ENCODE measurements around the gene MCUB.
"Not testable (repeated sequence)": the region's sequence is repeated elsewhere in the genome, so short reads cannot be mapped to it uniquely, and the experiment has no call there.

MCUB gene

GRCh38 chr4:109672169-109672930, 112.3 kb downstream of the MCUB start:
- H3K27ac ChIP-seq, result no peak overlapping the region
- DNase-seq (ENCODE audit: low read depth, low spot score), result no peak

DNA sequence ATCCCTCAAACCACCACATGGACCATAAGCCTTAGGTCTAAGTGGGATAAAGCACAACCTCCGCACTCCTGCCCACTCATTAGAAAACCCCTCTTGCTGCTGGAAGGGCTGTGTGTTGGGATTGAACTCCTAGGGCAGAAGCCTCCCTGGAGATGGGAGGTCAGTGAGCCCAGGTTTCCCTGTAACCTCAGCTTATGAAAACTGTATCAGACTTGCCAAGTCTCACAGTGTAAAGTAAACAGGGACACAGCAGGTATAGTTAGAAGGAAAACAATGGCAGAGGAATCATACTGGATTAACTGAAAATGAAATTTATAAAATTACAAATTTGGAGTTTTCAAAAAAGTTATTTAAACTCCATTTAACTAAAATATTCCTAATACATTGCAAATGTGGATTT, 113.3 kb downstream of the MCUB start:
- DNase-seq (ENCODE audit: low read depth, low spot score), result no peak
- H3K27ac ChIP-seq, result no peak overlapping the region

- no peak overlapping the region for H3K27ac ChIP-seq
- DNase-seq (ENCODE audit: low read depth, low spot score), result no peak
These were observed 115.1 kb downstream of the MCUB start for GRCh38 chr4:109675181-109675580.

GRCh38 chr4:109675843-109676242, 115.8 kb downstream of the MCUB start:
- no peak for DNase-seq (ENCODE audit: low read depth, low spot score)

DNA sequence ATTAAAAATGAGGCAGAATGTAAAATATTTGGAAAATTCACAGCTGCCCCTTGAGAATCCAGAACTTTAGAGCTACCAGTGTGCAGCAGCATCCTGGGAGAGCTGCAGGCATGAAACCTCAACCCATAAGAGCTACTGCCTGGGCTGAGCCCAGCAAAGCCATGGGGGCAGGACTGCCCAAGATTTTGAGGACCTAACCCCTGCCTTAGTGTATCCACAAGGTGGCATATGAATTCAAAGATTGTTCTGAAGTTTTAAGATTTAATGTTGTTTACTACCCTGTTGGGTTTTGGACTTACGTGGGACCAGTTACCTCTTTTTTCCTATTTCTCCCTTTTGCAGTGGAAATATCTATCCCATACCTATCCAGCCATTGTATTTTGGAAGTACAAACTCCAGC, 116.8 kb downstream of the MCUB start:
- H3K27ac ChIP-seq, result no peak overlapping the region
- DNase-seq (ENCODE audit: low read depth, low spot score), result no peak

More at GRCh38 chr4:109675843-109676242, 115.8 kb downstream of the MCUB start:
- H3K27ac ChIP-seq, result no peak overlapping the region

- not testable (repeated sequence) for DNase-seq (ENCODE audit: low read depth, low spot score); H3K27ac ChIP-seq
These were observed 118.4 kb downstream of the MCUB start for GRCh38 chr4:109678472-109678871.

- not testable (repeated sequence) for DNase-seq (ENCODE audit: low read depth, low spot score); H3K27ac ChIP-seq
These were observed 118.9 kb downstream of the MCUB start for GRCh38 chr4:109678925-109679324.

- DNase-seq (ENCODE audit: low read depth, low spot score), result no peak
These were observed 122.8 kb downstream of the MCUB start for GRCh38 chr4:109682875-109683274.

GRCh38 chr4:109683621-109684253, 123.7 kb downstream of the MCUB start:
- DNase-seq (ENCODE audit: low read depth, low spot score), result no peak
- no peak overlapping the region for H3K27ac ChIP-seq

More at GRCh38 chr4:109682875-109683274, 122.8 kb downstream of the MCUB start:
- H3K27ac ChIP-seq, result no peak overlapping the region

DNA sequence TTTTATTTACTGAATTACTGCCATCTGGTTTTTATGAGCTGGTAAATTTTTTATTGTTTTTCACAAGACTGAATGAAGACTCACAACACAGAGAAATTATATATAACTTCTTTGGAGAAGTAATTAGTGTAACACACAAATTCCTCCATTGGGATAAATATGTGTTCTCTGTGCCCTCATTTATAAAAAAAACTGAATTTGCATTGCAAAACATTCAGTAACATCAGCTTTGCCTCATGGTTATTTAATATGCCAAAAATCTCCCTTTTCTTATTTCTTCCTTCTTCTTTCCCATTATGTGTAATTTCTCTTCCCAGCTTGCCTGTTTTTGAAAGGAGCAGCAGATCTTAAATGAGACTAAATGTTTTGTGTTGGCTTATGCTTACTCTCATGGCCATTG, 124.7 kb downstream of the MCUB start:
- no peak for DNase-seq (ENCODE audit: low read depth, low spot score)
- H3K27ac ChIP-seq, result no peak overlapping the region

DNA sequence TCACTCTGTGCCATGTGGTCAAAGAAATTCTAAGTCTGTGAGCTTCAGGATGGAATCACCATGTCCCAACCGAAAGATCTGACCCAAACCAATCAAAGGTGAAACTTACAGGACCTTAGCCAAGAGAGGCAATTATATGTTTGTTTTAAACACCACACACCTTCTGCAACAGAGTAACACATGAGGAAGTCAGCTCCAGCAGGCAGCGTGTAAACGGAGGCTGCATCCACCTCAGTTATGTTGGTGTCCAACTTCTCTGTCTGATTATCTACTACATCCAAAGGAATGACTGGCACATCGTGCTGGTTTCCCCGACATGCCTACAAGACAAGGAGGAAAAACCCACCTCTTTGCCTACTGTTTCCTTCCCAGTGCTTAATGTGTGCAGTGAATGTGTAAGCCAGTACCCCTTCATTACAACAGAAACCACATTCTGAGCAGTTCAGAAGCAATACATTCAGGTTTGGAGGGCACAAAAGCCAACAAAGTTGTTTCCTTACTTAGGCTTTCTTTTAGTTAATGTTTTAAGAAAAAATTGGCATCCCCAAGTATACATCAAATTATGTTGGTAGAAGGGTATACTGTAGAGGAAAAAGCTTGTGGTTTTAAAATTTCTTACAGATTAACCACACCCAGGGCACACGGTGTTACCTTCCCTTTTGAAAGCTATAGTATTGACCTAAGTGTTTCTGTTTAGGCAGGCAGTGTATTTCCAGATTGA, 130.8 kb downstream of the MCUB start:
- no peak overlapping the region for H3K27ac ChIP-seq
- DNase-seq (ENCODE audit: low read depth, low spot score), result no peak

DNA sequence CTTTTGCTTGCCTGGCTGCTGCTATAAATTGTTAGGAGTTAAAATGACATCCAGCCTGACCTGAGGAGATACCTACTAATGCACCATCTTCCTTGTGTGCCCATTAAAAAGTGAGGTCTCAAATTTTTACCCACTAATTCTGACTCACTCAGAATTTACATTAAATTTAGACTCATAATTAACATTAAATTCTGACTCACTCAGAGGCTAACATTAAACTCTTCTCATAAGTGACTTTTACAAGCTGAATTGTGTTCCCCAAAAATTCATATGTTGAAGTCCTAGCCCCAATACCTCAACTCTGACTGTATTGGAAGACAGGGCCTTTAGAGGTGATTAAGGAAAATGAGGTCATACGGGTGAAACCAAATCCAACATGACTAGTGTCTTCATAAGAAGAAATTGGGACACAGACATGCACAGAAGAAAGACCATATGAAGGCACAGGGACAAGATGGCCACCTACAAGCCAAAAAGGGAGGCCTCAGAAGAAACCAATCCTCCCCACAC, 131.4 kb downstream of the MCUB start:
- DNase-seq (ENCODE audit: low read depth, low spot score), result no peak
- no peak overlapping the region for H3K27ac ChIP-seq

DNA sequence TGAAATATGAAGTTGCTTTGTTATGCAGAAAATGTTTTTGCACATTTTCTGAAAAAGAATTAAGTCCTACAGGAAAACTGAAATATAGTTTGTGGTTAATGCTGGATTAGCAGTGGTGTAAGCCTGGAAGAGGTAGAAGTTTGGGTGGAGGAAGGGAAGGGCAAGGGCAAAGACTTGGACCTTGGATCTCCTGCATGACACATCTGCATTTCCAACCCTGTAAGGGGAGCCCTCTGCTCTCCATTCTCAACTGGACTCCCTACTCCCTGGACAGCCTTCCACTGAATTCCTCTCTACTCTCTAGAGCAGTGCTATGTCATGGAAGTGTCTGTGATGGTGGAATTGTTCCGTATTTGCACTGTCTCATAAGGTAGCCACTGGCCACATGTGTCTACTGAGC, 138.6 kb downstream of the MCUB start:
- DNase-seq (ENCODE audit: low read depth, low spot score), result no peak
- H3K27ac ChIP-seq, result no peak overlapping the region

- DNase-seq (ENCODE audit: low read depth, low spot score), result no peak
- no peak overlapping the region for H3K27ac ChIP-seq
These were observed 139.6 kb downstream of the MCUB start for GRCh38 chr4:109699553-109700225.

- H3K27ac ChIP-seq, result peak overlapping the region; percentile 64
- no peak for DNase-seq (ENCODE audit: low read depth, low spot score)
These were observed 141.7 kb downstream of the MCUB start for GRCh38 chr4:109701566-109702410.

- DNase-seq (ENCODE audit: low read depth, low spot score), result no peak
- peak within 1 kb of the TSS; percentile 64 for H3K27ac ChIP-seq
These were observed 143.1 kb downstream of the MCUB start, which contains the start of gene CASP6 for GRCh38 chr4:109702950-109703663. TSS of gene CASP6 (minus strand) at chr4:109703445. CDS start at chr4:109703395, 50 bp downstream.

DNA sequence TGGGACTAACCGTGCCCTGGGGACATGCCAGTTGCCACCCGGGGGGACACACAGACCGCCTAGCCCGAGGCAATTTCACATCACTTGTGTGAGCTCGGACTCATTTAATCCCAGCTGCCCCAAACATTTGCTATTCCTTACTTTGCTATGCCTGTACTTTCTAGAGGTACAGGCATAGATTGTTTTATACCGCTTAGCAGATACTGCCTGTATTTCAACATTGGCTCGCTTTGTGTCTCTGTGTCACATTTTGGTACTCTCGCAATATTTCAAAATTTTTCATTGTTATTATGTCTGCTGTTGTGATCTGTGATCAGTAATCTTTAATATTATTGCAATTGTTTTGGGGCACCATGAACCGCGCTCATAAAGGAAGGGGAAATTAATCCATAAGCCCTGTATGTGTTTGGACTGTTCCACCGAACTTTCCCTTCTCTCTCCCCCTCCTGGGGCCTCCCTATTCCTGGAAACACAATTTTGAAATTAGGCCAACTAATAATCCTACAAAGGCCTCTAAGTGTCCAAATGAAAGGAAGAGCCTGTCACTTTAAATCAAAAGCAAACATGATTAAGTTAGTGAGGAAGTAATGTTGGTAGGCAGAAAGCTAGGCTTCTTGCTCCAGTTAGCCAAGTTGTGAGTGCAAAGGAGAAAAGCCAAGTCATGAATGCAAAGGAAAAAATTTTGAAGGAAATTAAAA, 143.8 kb downstream of the MCUB start:
- no peak for DNase-seq (ENCODE audit: low read depth, low spot score)
- H3K27ac ChIP-seq, result peak overlapping the region; percentile 64

- no peak overlapping the region for H3K27ac ChIP-seq
- no peak for DNase-seq (ENCODE audit: low read depth, low spot score)
These were observed 148.4 kb downstream of the MCUB start for GRCh38 chr4:109708435-109708834.

All from epithelial cell of prostate (primary cell).